Omental fat pad (tissue), 4 donors: ENCODE results near the gene TSPAN15. TPM values are rescaled to one million over a fixed set of nuclear protein-coding genes. Genes with fewer than 3 reads are reported as not detected.

Experiments
- ATAC-seq: fragments of 150-250 bp; one replicate; pipeline ENCODE4 v1.9.1; 2016; ENCODE audit warnings: mild to moderate bottlenecking, moderate library complexity; ENCODE audit not compliant: low FRiP score
- DNase-seq: peaks from one replicate; pipeline ENCODE4 v3.0.0-alpha.2; 2019; ENCODE audit warnings: low spot score
- total RNA-seq, 4 donors: library from RNA; depleted of rRNA; stranded (reverse); fragments of >200 nt; gene quantifications; one replicate each; pipeline ENCODE4 v1.1.0, GENCODE V29; 2016
- TF ChIP-seq, protein P1 (sequence below), 3 donors: fragments of 450-650 bp; IDR thresholded peaks; one replicate each; pipeline ENCODE4 v1.5.1; 2016 to 2017; ENCODE audit warnings: antibody characterized with exemption in 3 of 3, mild to moderate bottlenecking in 3 of 3, moderate library complexity in 2 of 3

Gene TSPAN15
- total RNA-seq, 4 donors from 2014 or later, result 45.6 to 141 (median 72.5) TPM

DNA sequence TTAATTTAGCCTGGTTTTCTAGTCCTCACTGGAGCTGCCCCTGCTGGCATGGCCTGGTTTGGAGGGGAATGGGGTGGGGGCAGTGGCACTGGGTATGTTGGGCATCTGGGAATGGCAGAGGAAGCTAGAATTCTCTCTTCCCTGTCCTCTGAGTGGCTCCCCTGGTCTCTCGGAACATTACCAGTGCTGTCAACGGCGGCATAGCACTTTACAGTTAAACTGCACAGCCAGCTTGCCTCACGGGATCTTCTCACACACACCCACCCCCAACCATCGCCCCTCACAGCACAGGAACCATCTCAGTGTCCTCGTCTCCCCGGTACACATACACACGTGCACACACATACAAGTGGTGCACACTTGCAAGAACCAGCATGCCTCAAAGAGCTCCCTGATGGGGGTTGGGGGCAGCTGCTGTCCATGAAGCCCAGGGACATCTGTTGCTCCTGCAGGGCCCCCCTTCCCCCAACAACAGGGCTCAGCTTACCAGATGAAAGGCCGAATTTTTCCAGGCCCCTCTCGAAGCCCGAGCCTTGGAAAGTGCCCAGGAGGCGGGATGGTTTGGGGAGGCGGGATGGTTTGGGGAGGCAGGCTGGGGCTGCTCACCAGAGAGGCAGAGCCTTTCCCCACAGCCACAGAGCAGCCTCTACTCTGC lies 41.0 kb downstream of the TSPAN15 start:
- no peak for ATAC-seq
- DNase-seq, result no peak
- TF ChIP-seq, protein P1, sequence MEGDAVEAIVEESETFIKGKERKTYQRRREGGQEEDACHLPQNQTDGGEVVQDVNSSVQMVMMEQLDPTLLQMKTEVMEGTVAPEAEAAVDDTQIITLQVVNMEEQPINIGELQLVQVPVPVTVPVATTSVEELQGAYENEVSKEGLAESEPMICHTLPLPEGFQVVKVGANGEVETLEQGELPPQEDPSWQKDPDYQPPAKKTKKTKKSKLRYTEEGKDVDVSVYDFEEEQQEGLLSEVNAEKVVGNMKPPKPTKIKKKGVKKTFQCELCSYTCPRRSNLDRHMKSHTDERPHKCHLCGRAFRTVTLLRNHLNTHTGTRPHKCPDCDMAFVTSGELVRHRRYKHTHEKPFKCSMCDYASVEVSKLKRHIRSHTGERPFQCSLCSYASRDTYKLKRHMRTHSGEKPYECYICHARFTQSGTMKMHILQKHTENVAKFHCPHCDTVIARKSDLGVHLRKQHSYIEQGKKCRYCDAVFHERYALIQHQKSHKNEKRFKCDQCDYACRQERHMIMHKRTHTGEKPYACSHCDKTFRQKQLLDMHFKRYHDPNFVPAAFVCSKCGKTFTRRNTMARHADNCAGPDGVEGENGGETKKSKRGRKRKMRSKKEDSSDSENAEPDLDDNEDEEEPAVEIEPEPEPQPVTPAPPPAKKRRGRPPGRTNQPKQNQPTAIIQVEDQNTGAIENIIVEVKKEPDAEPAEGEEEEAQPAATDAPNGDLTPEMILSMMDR (IDR thresholded peaks at IDR 0.05), result no peak

DNA sequence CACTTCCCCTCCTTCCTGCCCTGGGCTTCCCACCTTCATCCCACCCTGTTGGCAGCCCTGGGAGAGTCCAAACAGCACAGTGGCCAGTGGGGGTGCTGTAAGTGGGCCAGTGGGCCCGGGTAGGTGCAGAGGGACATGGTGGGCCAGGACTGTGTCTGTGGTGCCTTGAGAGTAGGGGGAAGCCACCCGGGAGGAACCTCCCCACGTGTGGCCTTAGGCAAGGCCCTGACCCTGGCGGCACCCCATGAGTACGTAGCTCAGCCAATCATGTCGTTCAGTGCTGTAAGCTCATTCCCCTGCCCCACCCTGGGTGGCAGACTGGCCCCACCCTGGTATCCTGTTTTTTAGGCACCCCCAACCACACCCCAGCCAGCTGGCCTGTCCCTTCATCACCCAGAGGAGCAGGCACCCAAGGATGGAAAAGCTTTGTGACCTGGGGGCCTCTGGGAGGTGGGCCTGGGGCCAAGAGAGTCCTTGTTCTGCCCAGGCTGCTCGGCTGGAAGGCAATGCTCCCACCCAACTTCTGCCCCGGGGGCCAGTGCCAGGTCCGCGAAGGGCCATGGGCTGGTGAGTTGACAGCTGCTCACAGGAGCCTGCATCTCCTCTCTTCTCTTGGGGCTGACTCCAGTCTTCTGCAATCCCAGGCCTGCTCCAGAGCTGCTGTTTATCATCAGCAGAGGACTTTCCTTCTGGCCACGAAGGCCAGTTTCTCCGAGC lies 41.6 kb downstream of the TSPAN15 start:
- no peak for ATAC-seq
- TF ChIP-seq, protein P1 (IDR thresholded peaks at IDR 0.05), result no peak
- DNase-seq, result no peak

DNA sequence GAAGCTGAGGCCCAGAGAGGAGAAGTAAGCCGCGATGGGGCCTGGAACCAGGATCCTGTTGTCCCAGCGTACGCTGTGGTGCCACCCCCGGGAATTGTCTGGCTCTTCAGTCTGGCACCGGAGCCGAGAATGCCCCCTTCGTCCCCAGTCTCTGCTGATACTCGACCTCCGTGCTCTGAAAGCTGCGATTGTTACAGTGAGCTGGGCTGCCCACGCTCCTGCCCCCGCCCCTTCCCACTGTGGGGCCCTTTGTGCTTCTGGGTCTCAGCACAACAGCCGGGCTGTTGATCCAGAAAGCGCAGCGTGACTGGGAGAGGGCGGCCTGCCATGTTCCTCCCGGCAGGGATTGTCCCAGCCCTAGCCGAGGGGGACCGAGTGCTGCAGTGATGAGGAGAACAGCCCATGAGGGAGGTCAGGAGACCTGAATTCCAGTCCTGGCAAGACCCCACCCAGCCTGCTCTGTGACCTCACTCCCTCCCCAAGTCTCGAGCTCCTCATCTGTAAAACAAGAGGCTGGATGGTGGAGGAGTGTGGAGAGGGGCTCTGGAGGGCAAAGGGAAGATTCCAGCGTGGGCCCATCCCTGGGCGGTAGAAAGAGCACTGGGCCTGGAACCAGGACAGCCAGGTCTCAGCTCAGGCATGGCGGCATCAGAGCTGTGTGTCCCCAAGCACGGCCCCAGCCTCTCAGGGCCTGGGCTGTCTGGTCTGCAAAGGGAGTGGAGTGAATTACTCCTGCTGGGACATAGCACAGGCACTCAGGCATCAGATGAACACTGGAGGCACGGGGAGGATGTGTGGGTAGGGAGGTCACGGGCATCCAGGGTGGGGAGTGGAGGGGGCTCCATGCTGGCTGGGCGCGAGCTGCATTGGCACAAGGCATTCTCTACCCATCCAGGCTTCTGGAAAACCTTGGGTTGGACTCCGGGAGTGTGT lies 43.6 kb downstream of the TSPAN15 start:
- no peak for ATAC-seq
- no peak for DNase-seq
- TF ChIP-seq, protein P1 (IDR thresholded peaks at IDR 0.05), result no peak

DNA sequence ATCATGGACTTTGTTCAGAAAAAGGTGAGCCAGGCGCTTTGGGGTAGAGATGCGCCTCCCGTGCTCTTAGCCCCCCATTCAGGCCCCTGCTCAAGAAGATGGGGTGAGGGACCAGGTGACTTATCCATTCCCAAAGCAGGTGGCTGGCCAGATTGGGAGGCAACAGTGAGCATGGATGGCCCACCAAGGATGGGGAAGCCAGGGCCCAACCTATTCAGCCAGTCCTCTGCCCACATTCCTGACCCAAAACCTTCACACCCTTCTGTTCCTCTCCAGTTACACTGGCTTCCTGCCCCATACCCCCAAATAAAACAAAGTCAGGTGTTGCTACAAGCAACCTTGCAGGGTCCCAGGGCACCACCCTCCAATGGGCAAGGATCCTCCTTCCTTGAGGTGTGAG lies 44.4 kb downstream of the TSPAN15 start:
- DNase-seq (no peak), ATAC-seq (no peak)
- TF ChIP-seq, protein P1 (IDR thresholded peaks at IDR 0.05), result no peak

DNA sequence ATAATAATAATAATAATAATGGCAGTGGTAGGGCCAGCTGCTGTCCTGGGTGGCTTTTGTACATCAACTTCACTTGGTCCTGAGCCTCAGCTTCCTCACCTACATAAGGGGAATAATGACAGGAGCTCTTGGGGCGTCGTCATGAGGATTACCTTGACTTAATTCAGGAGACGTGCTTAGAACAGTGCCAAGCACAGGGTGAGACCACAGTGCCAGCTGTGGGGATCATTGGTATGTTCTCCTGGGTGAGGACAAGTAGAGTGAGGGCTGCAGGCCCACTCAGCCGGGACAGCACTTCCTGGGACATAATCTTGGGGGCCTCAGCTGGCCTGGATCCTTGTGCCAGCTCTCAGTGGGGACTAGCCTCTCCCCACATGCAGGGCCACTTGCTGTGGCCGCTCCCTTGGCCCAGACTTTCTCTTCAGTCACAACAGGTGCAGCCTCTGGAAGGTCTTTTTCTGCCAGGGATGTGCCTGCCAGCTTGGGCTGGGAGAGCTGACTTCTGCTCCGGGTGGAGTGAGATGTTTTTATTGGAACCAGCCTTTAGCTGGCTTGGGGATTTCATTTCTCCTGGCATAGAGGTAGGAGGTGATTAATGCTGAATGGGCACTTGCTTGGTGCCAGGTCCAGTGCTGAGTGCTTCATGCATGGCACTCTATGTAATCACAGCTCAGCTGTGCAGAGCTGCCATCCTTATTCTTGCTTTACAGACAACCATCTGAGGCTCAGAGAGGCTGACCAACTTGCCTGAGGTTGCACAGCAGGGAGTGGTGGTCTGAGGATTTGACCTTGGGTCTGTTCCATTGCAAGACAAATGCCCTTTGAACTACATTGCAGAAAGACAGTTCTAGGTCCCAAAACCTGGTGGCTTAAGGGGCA lies 45.3 kb downstream of the TSPAN15 start:
- ATAC-seq (no peak), DNase-seq (no peak)
- TF ChIP-seq, protein P1 (IDR thresholded peaks at IDR 0.05), result no peak

DNA sequence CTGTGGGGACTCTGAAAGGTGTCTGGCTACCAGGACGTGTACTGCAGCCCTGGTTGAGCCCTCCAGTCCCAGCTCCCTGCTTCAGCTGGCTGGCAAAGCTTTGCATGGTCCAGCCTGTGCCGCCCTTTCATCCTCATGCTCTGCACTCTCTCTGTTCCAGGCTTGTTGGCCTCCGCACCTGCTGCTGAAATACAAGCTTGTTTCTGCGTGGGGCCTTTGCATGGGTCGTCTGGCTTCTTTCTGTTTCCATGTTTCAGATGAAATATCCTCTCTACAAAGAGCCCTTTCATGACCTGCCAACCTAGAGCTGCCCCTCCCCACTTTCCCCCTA lies 45.9 kb downstream of the TSPAN15 start:
- DNase-seq (no peak), ATAC-seq (no peak)
- TF ChIP-seq, protein P1 (IDR thresholded peaks at IDR 0.05), result no peak
